PC-3 (cell line): ENCODE data around the gene PACSIN2. TPM values are rescaled to one million over a fixed set of nuclear protein-coding genes. Genes with fewer than 3 reads are reported as not detected.

ENCODE experiments used
- ATAC-seq: fragments of 200-7000 bp; cut with Tn5 transposase; 2 replicates; pipeline ENCODE4 v1.9.1; 2020; ENCODE audit warnings: mild to moderate bottlenecking, moderate library complexity
- BruUV-seq: library from RNA; stranded (reverse); fragments of 400-500 nt; replicated peaks from 2 replicates; lab custom pipeline; 2021; lab: Mats Ljungman, UMichigan
- CTCF ChIA-PET: fragments of 300-600 bp; sonication (Branson Sonifier 250); formaldehyde crosslinking; loops from one replicate; lab custom pipeline; 2022; ENCODE audit warnings: antibody characterized with exemption; lab: Charles Lee
- POLR2A ChIA-PET: fragments of 300-600 bp; sonication (Branson Sonifier 250); formaldehyde crosslinking; loops from one replicate; lab custom pipeline; 2022; ENCODE audit warnings: antibody characterized with exemption; ENCODE audit not compliant: unreplicated experiment; lab: Charles Lee
- DNase-seq: peaks from one replicate; pipeline ENCODE4 v3.0.0-alpha.2; 2015
- H2AFZ ChIP-seq: fragments of 300-600 bp; sonication (generic); 2 replicates; pipeline ENCODE4 v1.6.0; 2016; ENCODE audit warnings: antibody characterized with exemption, low read length
- H3F3A ChIP-seq: fragments of 300-600 bp; sonication (generic); one replicate; pipeline ENCODE4 v1.6.0; 2017; ENCODE audit warnings: antibody characterized with exemption, low read length, control low read depth, mild to moderate bottlenecking; ENCODE audit not compliant: unreplicated experiment
- H3K27ac ChIP-seq: fragments of 300-600 bp; sonication (generic); 2 replicates; pipeline ENCODE4 v1.5.1; 2016; ENCODE audit warnings: mild to moderate bottlenecking, low read length
- H3K27me3 ChIP-seq: fragments of 300-600 bp; sonication (generic); 2 replicates; pipeline ENCODE4 v1.6.1; 2016; ENCODE audit warnings: low read length, mixed read lengths
- H3K36me3 ChIP-seq: fragments of 300-600 bp; sonication (generic); 2 replicates; pipeline ENCODE4 v1.6.1; 2016; ENCODE audit warnings: low read depth, mixed run types, low read length, mixed read lengths
- H3K4me1 ChIP-seq: fragments of 300-600 bp; sonication (generic); 2 replicates; pipeline ENCODE4 v1.5.1; 2016; ENCODE audit warnings: low read length; ENCODE audit not compliant: insufficient read depth
- H3K4me2 ChIP-seq: fragments of 300-600 bp; sonication (generic); 2 replicates; pipeline ENCODE4 v1.6.0; 2016; ENCODE audit warnings: low read length
- H3K4me3 ChIP-seq: fragments of 300-600 bp; sonication (generic); 2 replicates; pipeline ENCODE4 v1.5.1; 2016; ENCODE audit warnings: mild to moderate bottlenecking, low read length, mixed read lengths
- H3K79me2 ChIP-seq: fragments of 300-600 bp; sonication (generic); 2 replicates; pipeline ENCODE4 v1.6.1; 2017; ENCODE audit warnings: low read length, mixed read lengths
- H3K9ac ChIP-seq: fragments of 300-600 bp; sonication (generic); 2 replicates; pipeline ENCODE4 v1.6.0; 2016; ENCODE audit warnings: mild to moderate bottlenecking, low read length
- H3K9me2 ChIP-seq: fragments of 300-600 bp; sonication (generic); replicated peaks from 2 replicates; pipeline ENCODE4 v1.6.1; 2016; ENCODE audit warnings: mixed run types, low read length, mixed read lengths
- H3K9me3 ChIP-seq: fragments of 300-600 bp; sonication (generic); 2 replicates; pipeline ENCODE4 v1.6.1; 2016; ENCODE audit warnings: low read length, mixed read lengths
- H4K20me1 ChIP-seq: fragments of 300-600 bp; sonication (generic); 2 replicates; pipeline ENCODE4 v1.6.1; 2016; ENCODE audit warnings: low read length, mixed read lengths
- CTCF ChIP-seq: fragments of 300-600 bp; sonication (generic); conservative IDR thresholded peaks from 2 replicates; pipeline ENCODE4 v1.5.1; 2017; ENCODE audit warnings: antibody characterized with exemption, low read depth, mild to moderate bottlenecking, low read length
- EZH2 ChIP-seq: fragments of 300-600 bp; sonication (generic); IDR thresholded peaks from one replicate; pipeline ENCODE4 v1.6.1; 2017; ENCODE audit warnings: antibody characterized with exemption, mild to moderate bottlenecking, low read length; ENCODE audit not compliant: unreplicated experiment
- EZH2phosphoT487 ChIP-seq: fragments of 300-600 bp; sonication (generic); IDR thresholded peaks from 2 replicates; pipeline ENCODE4 v1.6.1; 2018; ENCODE audit warnings: mild to moderate bottlenecking, antibody characterized with exemption, low read length, borderline replicate concordance
- intact Hi-C: fragments of 100-400 bp; cut with micrococcal nuclease; formaldehyde crosslinking; loops from 2 replicates; pipeline ENCODE4 v1.9.0; 2023
- total RNA-seq: library from RNA; depleted of rRNA; stranded (reverse); fragments of >200 nt; gene quantifications from 2 replicates; pipeline ENCODE4 v1.2.3, GENCODE V29; 2014

The PACSIN2 gene
- total RNA-seq, 1 experiment from 2014 or later: 25.7 TPM

DNA sequence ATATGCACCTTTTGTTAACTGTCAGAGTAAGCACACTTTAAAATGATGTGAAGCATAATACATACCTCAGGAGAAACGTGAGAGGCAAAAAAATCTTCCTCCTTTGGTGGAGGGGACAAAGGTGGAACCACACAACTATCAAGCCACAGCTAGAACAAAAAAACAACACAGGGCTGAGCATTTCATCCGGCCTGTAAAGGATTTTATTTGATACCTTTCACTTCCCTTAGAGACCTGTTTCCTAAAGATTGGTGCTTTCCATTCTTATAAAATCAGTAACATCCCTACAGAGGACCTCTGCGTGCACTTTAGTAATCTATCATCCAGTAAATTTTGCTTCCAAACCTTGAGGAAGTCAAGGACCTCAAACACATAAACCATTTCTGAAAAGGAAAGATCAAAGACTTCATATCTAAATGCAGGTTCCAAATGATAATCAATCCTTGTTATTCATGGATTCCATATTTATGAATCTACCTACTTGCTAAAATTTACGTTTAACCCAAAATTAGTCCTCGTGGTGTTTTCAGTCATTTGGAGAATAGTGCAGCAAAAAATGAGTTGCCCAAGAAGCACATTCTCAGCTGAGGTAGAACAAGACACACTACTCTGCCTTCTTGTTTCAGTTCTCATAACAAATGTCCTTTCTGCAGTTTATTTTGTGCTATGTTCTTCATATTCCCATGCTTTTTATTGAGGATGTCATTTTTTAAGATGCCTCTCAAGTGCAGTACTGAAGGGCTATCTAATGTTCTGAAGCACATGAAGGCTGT lies 180.6 kb downstream of the PACSIN2 start:
- no peaks in the 10 kb centered on the region for H4K20me1 ChIP-seq
- H3K79me2 ChIP-seq: no peaks in the 10 kb centered on the region
- no peaks in the 10 kb centered on the region for H3K27me3 ChIP-seq
- CTCF ChIA-PET: no interaction called here
- peaks cover 3% of the 10 kb centered on the region; the same call in 1 of the 2 replicates for H3K36me3 ChIP-seq
- H3F3A ChIP-seq: no peaks in the 10 kb centered on the region
- intact Hi-C loops: no loop called here
- no peak overlapping the region for H3K27ac ChIP-seq
- POLR2A ChIA-PET: no interaction called here
- H2AFZ ChIP-seq: no peak overlapping the region
- no peak overlapping the region for H3K4me2 ChIP-seq
- H3K4me1 ChIP-seq: no peaks in the 10 kb centered on the region
- H3K4me3 ChIP-seq: no peak overlapping the region
- no peaks in the 10 kb centered on the region for H3K9me3 ChIP-seq
- TF ChIP-seq CTCF (no peak), EZH2phosphoT487 (no peak), EZH2 (no peak)
- ATAC-seq (no peak), DNase-seq (no peak)
- no TSS peak for BruUV-seq
- H3K9me2 ChIP-seq: no peaks in the 10 kb centered on the region
- no peak overlapping the region for H3K9ac ChIP-seq

DNA sequence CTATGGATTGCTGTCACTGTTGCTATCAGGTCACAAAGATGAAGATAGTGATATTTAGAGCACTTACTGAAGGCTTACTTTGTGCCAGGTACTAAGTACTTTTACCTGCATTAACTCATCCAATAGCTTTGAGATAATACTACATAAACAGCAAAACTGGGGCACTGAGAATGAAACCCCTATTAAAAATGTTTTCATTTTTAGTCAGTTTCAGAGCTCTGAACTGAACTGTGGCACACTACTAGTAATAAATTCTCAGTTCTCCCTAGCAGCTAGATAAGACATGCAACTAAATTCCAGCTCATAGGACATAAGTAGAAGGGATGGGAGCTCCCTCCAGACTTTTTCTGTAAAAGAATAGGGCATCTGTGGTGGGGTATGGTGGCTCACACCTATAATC lies 181.8 kb downstream of the PACSIN2 start:
- H3K9me2 ChIP-seq: no peaks in the 10 kb centered on the region
- intact Hi-C loops: no loop called here
- no peaks in the 10 kb centered on the region for H3K4me1 ChIP-seq
- H3K4me2 ChIP-seq: no peak overlapping the region
- H3K27ac ChIP-seq: no peak overlapping the region
- BruUV-seq: no TSS peak
- H3K27me3 ChIP-seq: no peaks in the 10 kb centered on the region
- TF ChIP-seq EZH2 (no peak), EZH2phosphoT487 (no peak), CTCF (no peak)
- H2AFZ ChIP-seq: no peak overlapping the region
- H4K20me1 ChIP-seq: no peaks in the 10 kb centered on the region
- H3K4me3 ChIP-seq: no peak overlapping the region
- H3F3A ChIP-seq: no peaks in the 10 kb centered on the region
- no peaks in the 10 kb centered on the region for H3K79me2 ChIP-seq
- POLR2A ChIA-PET: no interaction called here
- H3K9me3 ChIP-seq: no peaks in the 10 kb centered on the region
- no peak overlapping the region for H3K9ac ChIP-seq
- CTCF ChIA-PET: no interaction called here
- ATAC-seq: no peak
- DNase-seq: no peak
- peaks cover 3% of the 10 kb centered on the region; the same call in 1 of the 2 replicates for H3K36me3 ChIP-seq

DNA sequence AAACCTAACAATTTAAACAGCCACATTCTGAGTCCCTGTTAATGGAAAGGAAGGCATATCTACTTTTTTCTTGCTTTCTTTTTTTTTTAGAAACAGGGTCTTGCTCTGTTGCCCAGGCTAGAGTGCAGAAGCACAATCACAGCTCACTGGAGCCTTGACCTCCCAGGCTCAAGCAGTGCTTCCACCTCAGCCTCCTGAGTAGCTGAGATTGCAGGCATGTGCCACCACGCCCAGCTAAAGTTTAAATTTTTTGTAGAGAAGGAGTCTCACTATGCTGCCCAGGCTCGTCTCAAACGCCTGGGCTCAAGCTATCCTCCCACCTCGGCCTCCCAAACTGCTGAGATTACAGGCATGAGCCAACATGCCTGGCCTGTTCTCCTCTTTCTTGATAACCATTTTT lies 183.2 kb downstream of the PACSIN2 start:
- H4K20me1 ChIP-seq: no peaks in the 10 kb centered on the region
- H3K36me3 ChIP-seq: peaks cover 3% of the 10 kb centered on the region; the same call in 1 of the 2 replicates
- no peaks in the 10 kb centered on the region for H3K9me3 ChIP-seq
- ATAC-seq (no peak), DNase-seq (no peak)
- H3K4me2 ChIP-seq: no peak overlapping the region
- CTCF ChIA-PET: interaction anchor here (0.7 kb wide), 1 partner anchor 8 kb away, joined by 8 read pairs; no protein-coding TSS in a partner anchor
- H3K27me3 ChIP-seq: no peaks in the 10 kb centered on the region
- no TSS peak for BruUV-seq
- TF ChIP-seq EZH2phosphoT487 (no peak), CTCF (no peak), EZH2 (no peak)
- no peak overlapping the region for H2AFZ ChIP-seq
- no peaks in the 10 kb centered on the region for H3K79me2 ChIP-seq
- H3K4me3 ChIP-seq: no peak overlapping the region
- H3K27ac ChIP-seq: no peak overlapping the region
- no peaks in the 10 kb centered on the region for H3K9me2 ChIP-seq
- no peaks in the 10 kb centered on the region for H3F3A ChIP-seq
- H3K9ac ChIP-seq: no peak overlapping the region
- POLR2A ChIA-PET: interaction anchor here (0.7 kb wide), 1 partner anchor 554 kb away, joined by 3 read pairs; no protein-coding TSS in a partner anchor
- no peaks in the 10 kb centered on the region for H3K4me1 ChIP-seq
- intact Hi-C loops: no loop called here
